Liver (tissue), 9 donors: ENCODE data around the gene PCDH9. TPM values are rescaled to one million over a fixed set of nuclear protein-coding genes. Genes with fewer than 3 reads are reported as not detected.

Experiments used
- DNase-seq: peaks from one replicate; pipeline ENCODE4 v3.0.0-alpha.2; 2017; ENCODE audit warnings: low spot score
- H3K27ac ChIP-seq, 2 donors: one replicate each; pipeline ENCODE4 v1.7.0; 2013; ENCODE audit warnings: inconsistent platforms in 2 of 2, low read length in 2 of 2, control low read depth in 1 of 2, low read depth in 1 of 2, mild to moderate bottlenecking in 1 of 2
- H3K27me3 ChIP-seq, 4 donors: one replicate each; pipeline versions ENCODE4 v1.6.1 to v1.7.0; 2013; ENCODE audit warnings: low read length in 3 of 4, inconsistent platforms in 1 of 4, mild to moderate bottlenecking in 1 of 4, moderate library complexity in 1 of 4; ENCODE audit not compliant: control insufficient read depth in 4 of 4, insufficient read depth in 4 of 4
- H3K36me3 ChIP-seq, 4 donors: one replicate each; pipeline versions ENCODE4 v1.6.1 to v1.7.0; 2013; ENCODE audit warnings: low read length in 3 of 4, mild to moderate bottlenecking in 3 of 4, low read depth in 1 of 4, moderate library complexity in 1 of 4; ENCODE audit not compliant: control insufficient read depth in 4 of 4, insufficient read depth in 3 of 4
- H3K4me1 ChIP-seq, 4 donors: one replicate each; pipeline versions ENCODE4 v1.6.1 to v1.7.0; 2013; ENCODE audit warnings: low read length in 3 of 4, mild to moderate bottlenecking in 3 of 4, moderate library complexity in 1 of 4; ENCODE audit not compliant: control insufficient read depth in 4 of 4, insufficient read depth in 4 of 4
- H3K4me3 ChIP-seq, 3 donors: one replicate each; pipeline versions ENCODE4 v1.6.1 to v1.7.0; 2013; ENCODE audit warnings: low read length in 3 of 3, control low read depth in 1 of 3, low read depth in 1 of 3, mild to moderate bottlenecking in 1 of 3
- H3K9ac ChIP-seq, 2 donors: one replicate each; pipeline ENCODE4 v1.7.0; 2013; ENCODE audit warnings: low read length in 2 of 2, mild to moderate bottlenecking in 2 of 2, moderate library complexity in 2 of 2, control low read depth in 1 of 2, low read depth in 1 of 2
- H3K9me3 ChIP-seq, 4 donors: one replicate each; pipeline versions ENCODE4 v1.6.1 to v1.7.0; 2013; ENCODE audit warnings: low read length in 3 of 4; ENCODE audit not compliant: control insufficient read depth in 4 of 4
- EGR1 ChIP-seq, 2 donors: IDR thresholded peaks; 2 replicates each; pipeline ENCODE4 v1.6.1; 2016 to 2018; ENCODE audit warnings: antibody characterized with exemption in 2 of 2, low read depth in 2 of 2
- FOXA1 ChIP-seq: IDR thresholded peaks from 2 replicates; pipeline ENCODE4 v1.6.1; 2016; ENCODE audit warnings: antibody characterized with exemption
- FOXA2 ChIP-seq: IDR thresholded peaks from 2 replicates; pipeline ENCODE4 v1.6.1; 2016; ENCODE audit warnings: antibody characterized with exemption
- GABPA ChIP-seq, 2 donors: IDR thresholded peaks in 1 of 2; conservative IDR thresholded peaks in 1 of 2; 2 replicates each; pipeline ENCODE4 v1.6.1; 2016; ENCODE audit warnings: antibody characterized with exemption in 2 of 2, mild to moderate bottlenecking in 1 of 2, moderate library complexity in 1 of 2
- HNF4A ChIP-seq, 2 donors: conservative IDR thresholded peaks; 2 replicates each; pipeline ENCODE4 v1.6.1; 2016; ENCODE audit warnings: antibody characterized with exemption in 2 of 2, mild to moderate bottlenecking in 2 of 2
- HNF4G ChIP-seq: IDR thresholded peaks from 2 replicates; pipeline ENCODE4 v1.6.1; 2016; ENCODE audit warnings: antibody characterized with exemption
- JUND ChIP-seq, 2 donors: IDR thresholded peaks; 2 replicates each; pipeline ENCODE4 v1.6.1; 2016; ENCODE audit warnings: antibody characterized with exemption in 2 of 2
- MAX ChIP-seq: IDR thresholded peaks from 2 replicates; pipeline ENCODE4 v1.6.1; 2016; ENCODE audit warnings: antibody characterized with exemption
- NR2F2 ChIP-seq: IDR thresholded peaks from 2 replicates; pipeline ENCODE4 v1.6.1; 2016; ENCODE audit warnings: antibody characterized with exemption
- RAD21 ChIP-seq, 2 donors: IDR thresholded peaks; 2 replicates each; pipeline ENCODE4 v1.6.1; 2016; ENCODE audit warnings: antibody characterized with exemption in 2 of 2, mild to moderate bottlenecking in 2 of 2
- REST ChIP-seq: IDR thresholded peaks from 2 replicates; pipeline ENCODE4 v1.6.1; 2016; ENCODE audit warnings: antibody characterized with exemption, mild to moderate bottlenecking
- RXRA ChIP-seq, 2 donors: IDR thresholded peaks; 2 replicates each; pipeline ENCODE4 v1.6.1; 2017 to 2018; ENCODE audit warnings: antibody characterized with exemption in 2 of 2, mild to moderate bottlenecking in 1 of 2
- SP1 ChIP-seq: IDR thresholded peaks from 2 replicates; pipeline ENCODE4 v1.6.1; 2018; ENCODE audit warnings: antibody characterized with exemption, mild to moderate bottlenecking
- TAF1 ChIP-seq: conservative IDR thresholded peaks from 2 replicates; pipeline ENCODE4 v1.6.1; 2016; ENCODE audit warnings: antibody characterized with exemption, mild to moderate bottlenecking
- YY1 ChIP-seq: IDR thresholded peaks from 2 replicates; pipeline ENCODE4 v1.6.1; 2016; ENCODE audit warnings: antibody characterized with exemption, mild to moderate bottlenecking
- ZBTB33 ChIP-seq: IDR thresholded peaks from 2 replicates; pipeline ENCODE4 v1.6.1; 2016; ENCODE audit warnings: antibody characterized with exemption
- WGBS: extraction: QIAGEN DNeasy Blood & Tissue Kit; methylation state at CpG from one replicate; pipeline ENCODE4 v1.1.7; 2013; 5-methylcytosine and 5-hydroxymethylcytosine counted together
- polyA plus RNA-seq, 2 donors: library from polyadenylated mRNA; stranded (reverse) in 1 of 2; unstranded in 1 of 2; fragments of 200-250 nt in 1 of 2; fragments of >200 nt in 1 of 2; fragmentation: Nextera tagmentation in 1 of 2; extraction: Ambion mirVana in 1 of 2; gene quantifications; one replicate each; pipeline versions ENCODE4 v1.2.1 to v1.2.3, GENCODE V29; 2013 to 2015
- total RNA-seq, 2 donors: library from RNA; depleted of rRNA; stranded (reverse); fragments of >200 nt; gene quantifications; one replicate each; pipeline ENCODE4 v1.2.3, GENCODE V29; 2014
- TF ChIP-seq, protein P1 (sequence below): fragments of 150-350 bp; IDR thresholded peaks from 2 replicates; pipeline ENCODE4 v1.5.1; 2017; ENCODE audit warnings: improper control_type of control experiment, low read depth, low read length; ENCODE audit not compliant: missing input control
- TF ChIP-seq, protein P2 (sequence below): IDR thresholded peaks from 2 replicates; pipeline ENCODE4 v1.6.1; 2016; ENCODE audit warnings: antibody characterized with exemption
- donor health status: healthy.
- donor health status: healthy.
- donor health status: healthy.
- donor health status: healthy.
- donor health status: healthy.

Gene PCDH9
- total and polyA plus RNA-seq, 4 donors = 0.90 to 4.0 (median 2.2) TPM

- no peak for TF ChIP-seq RXRA (IDR thresholded peaks at IDR 0.05)
- TF ChIP-seq, protein P1, sequence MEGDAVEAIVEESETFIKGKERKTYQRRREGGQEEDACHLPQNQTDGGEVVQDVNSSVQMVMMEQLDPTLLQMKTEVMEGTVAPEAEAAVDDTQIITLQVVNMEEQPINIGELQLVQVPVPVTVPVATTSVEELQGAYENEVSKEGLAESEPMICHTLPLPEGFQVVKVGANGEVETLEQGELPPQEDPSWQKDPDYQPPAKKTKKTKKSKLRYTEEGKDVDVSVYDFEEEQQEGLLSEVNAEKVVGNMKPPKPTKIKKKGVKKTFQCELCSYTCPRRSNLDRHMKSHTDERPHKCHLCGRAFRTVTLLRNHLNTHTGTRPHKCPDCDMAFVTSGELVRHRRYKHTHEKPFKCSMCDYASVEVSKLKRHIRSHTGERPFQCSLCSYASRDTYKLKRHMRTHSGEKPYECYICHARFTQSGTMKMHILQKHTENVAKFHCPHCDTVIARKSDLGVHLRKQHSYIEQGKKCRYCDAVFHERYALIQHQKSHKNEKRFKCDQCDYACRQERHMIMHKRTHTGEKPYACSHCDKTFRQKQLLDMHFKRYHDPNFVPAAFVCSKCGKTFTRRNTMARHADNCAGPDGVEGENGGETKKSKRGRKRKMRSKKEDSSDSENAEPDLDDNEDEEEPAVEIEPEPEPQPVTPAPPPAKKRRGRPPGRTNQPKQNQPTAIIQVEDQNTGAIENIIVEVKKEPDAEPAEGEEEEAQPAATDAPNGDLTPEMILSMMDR = no peak
- H3K9ac ChIP-seq = no peak overlapping the region
- no peaks in the 10 kb centered on the region for H3K36me3 ChIP-seq
- WGBS = 96% methylated on average over 3 of the region's 3 CpGs
- no peaks in the 10 kb centered on the region for H3K9me3 ChIP-seq
- no peak for DNase-seq
- no peak overlapping the region for H3K4me3 ChIP-seq
- no peak overlapping the region for H3K27ac ChIP-seq
- no peaks in the 10 kb centered on the region for H3K4me1 ChIP-seq
- H3K27me3 ChIP-seq = no peaks in the 10 kb centered on the region
Measured at GRCh38 chr13:67069117-67069767, 160.9 kb downstream of the PCDH9 start.

GRCh38 chr13:67064920-67065319, 165.2 kb downstream of the PCDH9 start:
- 86% methylated on average over 2 of the region's 2 CpGs for WGBS
- H3K4me1 ChIP-seq = no peaks in the 10 kb centered on the region
- no peaks in the 10 kb centered on the region for H3K27me3 ChIP-seq
- no peak overlapping the region for H3K9ac ChIP-seq
- no peaks in the 10 kb centered on the region for H3K36me3 ChIP-seq
- no peak overlapping the region for H3K4me3 ChIP-seq
- H3K9me3 ChIP-seq = no peaks in the 10 kb centered on the region
- no peak for DNase-seq
- H3K27ac ChIP-seq = no peak overlapping the region
- TF ChIP-seq SP1 (no peak), EGR1 (IDR thresholded peaks at IDR 0.05; ENCODE audit: low read depth in 2 of 2) (no peak), NR2F2 (no peak), TAF1 (no peak), GABPA (IDR thresholded peaks at IDR 0.05 in 1 of 2, conservative IDR thresholded peaks at IDR 0.05 in 1 of 2) (no peak), FOXA2 (no peak), FOXA1 (no peak), ZBTB33 (no peak), JUND (IDR thresholded peaks at IDR 0.05) (no peak), MAX (no peak), RAD21 (IDR thresholded peaks at IDR 0.05) (no peak), REST (no peak), HNF4G (no peak), RXRA (IDR thresholded peaks at IDR 0.05) (no peak), HNF4A (conservative IDR thresholded peaks at IDR 0.05) (no peak), YY1 (no peak)
- TF ChIP-seq, protein P1 = no peak
- TF ChIP-seq, protein P2, sequence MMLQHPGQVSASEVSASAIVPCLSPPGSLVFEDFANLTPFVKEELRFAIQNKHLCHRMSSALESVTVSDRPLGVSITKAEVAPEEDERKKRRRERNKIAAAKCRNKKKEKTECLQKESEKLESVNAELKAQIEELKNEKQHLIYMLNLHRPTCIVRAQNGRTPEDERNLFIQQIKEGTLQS = no peak
